ENCODE data around the gene EPHB1.

- TF ChIP-seq GATA2 (IDR thresholded peaks at IDR 0.05; ENCODE audit: low read depth, low read length): peak; percentile 29; the same call in 1 of the 2 replicates
- TF ChIP-seq GATA3 (IDR thresholded peaks at IDR 0.05; ENCODE audit: low read depth, low read length): no peak
Measured at GRCh38 chr3:135172191-135172869, 377.3 kb downstream of the EPHB1 start.

Data from SH-SY5Y (cell line).